Measurements from ENCODE around the gene LHX4. TPM values are rescaled to one million over a fixed set of nuclear protein-coding genes. Genes with fewer than 3 reads are reported as not detected.

Gene LHX4
- total and polyA plus RNA-seq, 2 of the 13 experiments (the other 11 are each of a cell fraction or from before 2014, with no cell fraction given): 0.03 to 0.07 TPM

DNA sequence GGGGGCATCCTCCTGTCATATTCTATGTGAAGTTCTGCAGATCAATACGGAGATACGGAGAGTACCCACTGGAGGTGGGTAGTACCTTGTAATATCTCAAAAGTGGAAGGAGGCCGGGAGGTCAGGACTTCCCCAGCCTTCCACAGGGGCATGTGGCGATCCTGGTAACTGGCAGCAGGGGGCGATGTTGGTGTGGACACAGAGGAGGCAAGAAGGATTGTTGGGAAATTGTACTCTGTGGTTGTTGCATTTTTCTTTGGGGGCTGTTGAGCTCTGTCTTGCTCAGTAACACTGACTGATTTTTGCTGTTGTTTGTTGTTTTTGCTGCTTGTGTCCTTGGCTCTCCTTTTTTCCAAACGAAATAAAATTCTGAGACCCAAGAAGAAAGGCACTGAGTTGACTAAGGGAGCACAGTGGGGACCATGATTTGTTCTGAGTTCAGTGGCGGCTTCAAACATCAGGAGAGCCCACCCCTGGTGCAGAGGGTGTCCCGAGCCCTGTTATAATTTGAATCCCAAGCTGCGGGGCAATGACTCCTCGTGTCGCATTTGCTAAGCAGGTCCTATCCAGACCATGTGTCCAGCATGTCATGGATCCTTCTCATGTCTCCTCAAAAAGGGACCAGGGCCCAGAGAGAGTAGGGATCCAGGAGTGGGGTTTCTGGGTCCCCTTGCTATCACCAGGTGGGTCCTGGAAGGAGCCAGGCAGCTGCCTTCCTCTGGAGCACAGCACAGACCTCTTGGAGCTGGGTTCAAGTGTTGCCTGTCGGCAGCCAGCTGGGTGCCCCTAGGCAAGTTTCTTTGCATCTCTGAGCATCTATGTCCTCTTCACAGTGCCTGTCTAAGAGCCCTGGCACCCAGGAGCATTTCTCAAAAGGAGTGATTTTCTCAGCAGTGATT lies 22.8 kb downstream of the LHX4 start (continued):
- no peak for TF ChIP-seq ZNF570 (CRISPR knock-in tag; IDR thresholded peaks at IDR 0.05; ENCODE audit: borderline replicate concordance)
- TF ChIP-seq, protein P1, sequence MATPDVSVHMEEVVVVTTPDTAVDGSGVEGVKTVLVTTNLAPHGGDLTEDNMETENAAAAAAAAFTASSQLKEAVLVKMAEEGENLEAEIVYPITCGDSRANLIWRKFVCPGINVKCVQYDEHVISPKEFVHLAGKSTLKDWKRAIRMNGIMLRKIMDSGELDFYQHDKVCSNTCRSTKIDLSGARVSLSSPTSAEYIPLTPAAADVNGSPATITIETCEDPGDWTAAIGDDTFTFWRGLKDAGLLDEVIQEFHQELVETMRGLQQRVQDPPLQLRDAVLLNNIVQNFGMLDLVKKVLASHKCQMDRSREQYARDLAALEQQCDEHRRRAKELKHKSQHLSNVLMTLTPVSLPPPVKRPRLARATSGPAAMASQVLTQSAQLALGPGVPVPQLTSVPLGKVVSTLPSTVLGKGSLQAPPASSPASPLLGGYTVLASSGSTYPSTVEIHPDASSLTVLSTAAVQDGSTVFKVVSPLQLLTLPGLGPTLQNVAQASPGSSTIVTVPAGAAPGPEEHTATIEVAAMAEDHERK (CRISPR knock-in tag; IDR thresholded peaks at IDR 0.05; ENCODE audit: low read depth): no peak
- no peak for TF ChIP-seq SPEN (CRISPR knock-in tag; IDR thresholded peaks at IDR 0.05; ENCODE audit: low read depth)
- no peak for TF ChIP-seq ZNF432 (CRISPR knock-in tag; IDR thresholded peaks at IDR 0.05; ENCODE audit: borderline replicate concordance)
- 0 out of 2 replicates have a peak, but pooled peaks have one; percentile 20 for TF ChIP-seq NR2F6 (IDR thresholded peaks at IDR 0.05)
- TF ChIP-seq NR2F6 (CRISPR knock-in tag; IDR thresholded peaks at IDR 0.05): peak; percentile 56
- peak; percentile 74; the same call in 1 of the 2 replicates for TF ChIP-seq RAD21 (CRISPR knock-in tag; IDR thresholded peaks at IDR 0.05)
- TF ChIP-seq NBN (conservative IDR thresholded peaks at IDR 0.05): no peak
- no peak for TF ChIP-seq XBP1 (CRISPR knock-in tag; IDR thresholded peaks at IDR 0.05)
- TF ChIP-seq SMC3 (IDR thresholded peaks at IDR 0.05; ENCODE audit: low read length): peak; percentile 86
- TF ChIP-seq MTF2 (CRISPR knock-in tag; IDR thresholded peaks at IDR 0.05; ENCODE audit: borderline replicate concordance): 0 out of 2 replicates have a peak, but pooled peaks have one; percentile 53
- peak; percentile 15; the same call in 1 of the 2 replicates for TF ChIP-seq SAP130 (CRISPR knock-in tag; IDR thresholded peaks at IDR 0.05; ENCODE audit: low read depth)
- no peak for TF ChIP-seq MXD4 (CRISPR knock-in tag; IDR thresholded peaks at IDR 0.05)
- TF ChIP-seq NFIC (IDR thresholded peaks at IDR 0.05; ENCODE audit: low read length): no peak
- TF ChIP-seq RARA (CRISPR knock-in tag; IDR thresholded peaks at IDR 0.05): 0 out of 2 replicates have a peak, but pooled peaks have one; percentile 11
- peak; percentile 79 for TF ChIP-seq STAG1 (CRISPR knock-in tag; IDR thresholded peaks at IDR 0.05)
- TF ChIP-seq, protein P2, sequence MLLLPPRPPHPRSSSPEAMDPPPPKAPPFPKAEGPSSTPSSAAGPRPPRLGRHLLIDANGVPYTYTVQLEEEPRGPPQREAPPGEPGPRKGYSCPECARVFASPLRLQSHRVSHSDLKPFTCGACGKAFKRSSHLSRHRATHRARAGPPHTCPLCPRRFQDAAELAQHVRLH (CRISPR knock-in tag; IDR thresholded peaks at IDR 0.05; ENCODE audit: borderline replicate concordance, low read depth): peak; percentile 72; the same call in 1 of the 2 replicates
- 0 out of 2 replicates have a peak, but pooled peaks have one; percentile 34 for TF ChIP-seq FOXA3 (CRISPR knock-in tag; IDR thresholded peaks at IDR 0.05)
- no peak for TF ChIP-seq PHB2 (IDR thresholded peaks at IDR 0.05; ENCODE audit: partially characterized antibody)
- peak; percentile 78; the same call in 1 of the 2 replicates for TF ChIP-seq ZNF768 (CRISPR knock-in tag; IDR thresholded peaks at IDR 0.05)
- TF ChIP-seq RXRB (CRISPR knock-in tag; IDR thresholded peaks at IDR 0.05; ENCODE audit: borderline replicate concordance): 0 out of 2 replicates have a peak, but pooled peaks have one; percentile 13
- 0 out of 2 replicates have a peak, but pooled peaks have one; percentile 39 for TF ChIP-seq SP4 (CRISPR knock-in tag; IDR thresholded peaks at IDR 0.05)
- TF ChIP-seq, protein P3, sequence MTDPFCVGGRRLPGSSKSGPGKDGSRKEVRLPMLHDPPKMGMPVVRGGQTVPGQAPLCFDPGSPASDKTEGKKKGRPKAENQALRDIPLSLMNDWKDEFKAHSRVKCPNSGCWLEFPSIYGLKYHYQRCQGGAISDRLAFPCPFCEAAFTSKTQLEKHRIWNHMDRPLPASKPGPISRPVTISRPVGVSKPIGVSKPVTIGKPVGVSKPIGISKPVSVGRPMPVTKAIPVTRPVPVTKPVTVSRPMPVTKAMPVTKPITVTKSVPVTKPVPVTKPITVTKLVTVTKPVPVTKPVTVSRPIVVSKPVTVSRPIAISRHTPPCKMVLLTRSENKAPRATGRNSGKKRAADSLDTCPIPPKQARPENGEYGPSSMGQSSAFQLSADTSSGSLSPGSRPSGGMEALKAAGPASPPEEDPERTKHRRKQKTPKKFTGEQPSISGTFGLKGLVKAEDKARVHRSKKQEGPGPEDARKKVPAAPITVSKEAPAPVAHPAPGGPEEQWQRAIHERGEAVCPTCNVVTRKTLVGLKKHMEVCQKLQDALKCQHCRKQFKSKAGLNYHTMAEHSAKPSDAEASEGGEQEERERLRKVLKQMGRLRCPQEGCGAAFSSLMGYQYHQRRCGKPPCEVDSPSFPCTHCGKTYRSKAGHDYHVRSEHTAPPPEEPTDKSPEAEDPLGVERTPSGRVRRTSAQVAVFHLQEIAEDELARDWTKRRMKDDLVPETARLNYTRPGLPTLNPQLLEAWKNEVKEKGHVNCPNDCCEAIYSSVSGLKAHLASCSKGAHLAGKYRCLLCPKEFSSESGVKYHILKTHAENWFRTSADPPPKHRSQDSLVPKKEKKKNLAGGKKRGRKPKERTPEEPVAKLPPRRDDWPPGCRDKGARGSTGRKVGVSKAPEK (CRISPR knock-in tag; IDR thresholded peaks at IDR 0.05; ENCODE audit: borderline replicate concordance): no peak
- TF ChIP-seq CEBPB (IDR thresholded peaks at IDR 0.05; ENCODE audit: borderline replicate concordance, low read depth, low read length): 0 out of 2 replicates have a peak, but pooled peaks have one; percentile 27
- TF ChIP-seq, protein P4, sequence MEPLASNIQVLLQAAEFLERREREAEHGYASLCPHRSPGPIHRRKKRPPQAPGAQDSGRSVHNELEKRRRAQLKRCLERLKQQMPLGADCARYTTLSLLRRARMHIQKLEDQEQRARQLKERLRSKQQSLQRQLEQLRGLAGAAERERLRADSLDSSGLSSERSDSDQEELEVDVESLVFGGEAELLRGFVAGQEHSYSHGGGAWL (CRISPR knock-in tag; IDR thresholded peaks at IDR 0.05): no peak
- TF ChIP-seq ZNF143 (CRISPR knock-in tag; IDR thresholded peaks at IDR 0.05): 0 out of 2 replicates have a peak, but pooled peaks have one; percentile 27
- TF ChIP-seq PHF21A (CRISPR knock-in tag; IDR thresholded peaks at IDR 0.05): no peak
